SU-DHL-6 (cell line): ENCODE measurements around the gene SLC7A6.

ENCODE experiments used
- H2AFZ ChIP-seq: fragments of 200-600 bp; sonication (generic); 2 replicates; pipeline ENCODE4 v1.6.1; 2014; ENCODE audit warnings: low read depth, mild to moderate bottlenecking, moderate library complexity, mixed read lengths, antibody characterized with exemption, low read length; ENCODE audit not compliant: severe bottlenecking
- H3F3A ChIP-seq: fragments of 200-600 bp; shearing (Covaris generic); 2 replicates; pipeline ENCODE4 v1.6.0; 2016; ENCODE audit warnings: antibody characterized with exemption, mild to moderate bottlenecking; ENCODE audit not compliant: insufficient read depth
- H3K27ac ChIP-seq: fragments of 200-600 bp; sonication (generic); 2 replicates; pipeline ENCODE4 v1.5.1; 2016; ENCODE audit warnings: low read depth, mild to moderate bottlenecking, low read length, moderate library complexity, mixed read lengths
- H3K27me3 ChIP-seq: fragments of 200-600 bp; sonication (generic), shearing (Covaris generic); 2 replicates; pipeline ENCODE4 v1.6.0; 2014; ENCODE audit warnings: mild to moderate bottlenecking, low read length
- H3K36me3 ChIP-seq: fragments of 200-600 bp; sonication (generic); 2 replicates; pipeline ENCODE4 v1.6.1; 2014; ENCODE audit warnings: mild to moderate bottlenecking, low read length, mixed read lengths
- H3K4me2 ChIP-seq: fragments of 300-600, 200-600 bp; shearing (Covaris generic), sonication (generic); 2 replicates; pipeline ENCODE4 v1.6.0; 2014; ENCODE audit warnings: low read length, low read depth, mild to moderate bottlenecking; ENCODE audit not compliant: poor library complexity, severe bottlenecking
- H3K4me3 ChIP-seq: fragments of 200-600 bp; sonication (generic); 2 replicates; pipeline ENCODE4 v1.5.1; 2014; ENCODE audit warnings: antibody characterized with exemption, low read length, mild to moderate bottlenecking, mixed read lengths; ENCODE audit not compliant: insufficient read depth, poor library complexity, severe bottlenecking
- H3K79me2 ChIP-seq: fragments of 200-600 bp; sonication (generic); 2 replicates; pipeline ENCODE4 v1.6.1; 2014; ENCODE audit warnings: mild to moderate bottlenecking, low read length, moderate library complexity; ENCODE audit not compliant: insufficient read depth
- H3K9ac ChIP-seq: fragments of 200-600 bp; sonication (generic); 2 replicates; pipeline ENCODE4 v1.7.0; 2014; ENCODE audit warnings: mild to moderate bottlenecking, low read length
- H3K9me2 ChIP-seq: fragments of 200-600 bp; sonication (generic); replicated peaks from 2 replicates; pipeline ENCODE4 v1.6.1; 2014; ENCODE audit warnings: low read length; ENCODE audit not compliant: insufficient read depth
- H3K9me3 ChIP-seq: fragments of 200-600 bp; sonication (generic); 2 replicates; pipeline ENCODE4 v1.6.1; 2014; ENCODE audit warnings: low read length, mixed read lengths; ENCODE audit not compliant: insufficient read depth
- H4K20me1 ChIP-seq: fragments of 200-600 bp; sonication (generic); 2 replicates; pipeline ENCODE4 v1.6.1; 2014; ENCODE audit warnings: low read depth, mild to moderate bottlenecking, antibody characterized with exemption, low read length, moderate library complexity, mixed read lengths
- EZH2phosphoT487 ChIP-seq: fragments of 200-600 bp; sonication (generic), shearing (Covaris generic); conservative IDR thresholded peaks from 2 replicates; pipeline ENCODE4 v1.6.1; 2018; ENCODE audit warnings: mild to moderate bottlenecking, antibody characterized with exemption, low read length, moderate library complexity, mixed read lengths
- TF ChIP-seq, protein P1 (sequence below): fragments of 200-600 bp; sonication (generic); IDR thresholded peaks from one replicate; pipeline ENCODE4 v1.5.1; 2017; ENCODE audit warnings: antibody characterized with exemption, mild to moderate bottlenecking, low read length, moderate library complexity; ENCODE audit not compliant: insufficient read depth, poor library complexity, severe bottlenecking

Gene SLC7A6

DNA sequence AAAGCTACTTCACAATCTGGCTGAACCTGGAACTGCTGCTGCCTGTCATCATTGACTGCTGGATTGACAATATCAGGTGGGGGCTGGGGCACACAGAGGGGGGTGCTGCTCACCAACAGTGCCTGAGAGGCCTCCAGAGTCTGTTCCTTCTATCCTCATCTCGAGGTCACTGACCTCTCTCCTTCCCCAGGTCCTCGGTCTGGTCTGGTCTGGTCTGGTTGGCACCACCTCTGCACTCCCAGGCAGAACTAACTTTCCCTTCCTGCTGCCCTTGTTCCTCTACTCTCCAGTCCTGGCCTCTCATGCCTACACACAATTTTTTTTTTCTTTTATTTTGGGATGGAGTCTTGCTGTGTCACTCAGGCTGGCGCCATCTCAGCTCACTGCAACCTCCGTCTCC lies 15.0 kb upstream of the SLC7A6 start:
- H3K79me2 ChIP-seq, result peaks cover 18% of the 10 kb centered on the region; the same call in 1 of the 2 replicates
- H3K27me3 ChIP-seq, result no peaks in the 10 kb centered on the region
- no peaks in the 10 kb centered on the region for H4K20me1 ChIP-seq
- H3K36me3 ChIP-seq, result no peaks in the 10 kb centered on the region
- no peak overlapping the region for H3K4me3 ChIP-seq
- no peak overlapping the region for H3K9ac ChIP-seq
- H3K9me2 ChIP-seq, result no peaks in the 10 kb centered on the region
- no peak overlapping the region for H3K4me2 ChIP-seq
- TF ChIP-seq EZH2phosphoT487, result no peak
- TF ChIP-seq, protein P1, sequence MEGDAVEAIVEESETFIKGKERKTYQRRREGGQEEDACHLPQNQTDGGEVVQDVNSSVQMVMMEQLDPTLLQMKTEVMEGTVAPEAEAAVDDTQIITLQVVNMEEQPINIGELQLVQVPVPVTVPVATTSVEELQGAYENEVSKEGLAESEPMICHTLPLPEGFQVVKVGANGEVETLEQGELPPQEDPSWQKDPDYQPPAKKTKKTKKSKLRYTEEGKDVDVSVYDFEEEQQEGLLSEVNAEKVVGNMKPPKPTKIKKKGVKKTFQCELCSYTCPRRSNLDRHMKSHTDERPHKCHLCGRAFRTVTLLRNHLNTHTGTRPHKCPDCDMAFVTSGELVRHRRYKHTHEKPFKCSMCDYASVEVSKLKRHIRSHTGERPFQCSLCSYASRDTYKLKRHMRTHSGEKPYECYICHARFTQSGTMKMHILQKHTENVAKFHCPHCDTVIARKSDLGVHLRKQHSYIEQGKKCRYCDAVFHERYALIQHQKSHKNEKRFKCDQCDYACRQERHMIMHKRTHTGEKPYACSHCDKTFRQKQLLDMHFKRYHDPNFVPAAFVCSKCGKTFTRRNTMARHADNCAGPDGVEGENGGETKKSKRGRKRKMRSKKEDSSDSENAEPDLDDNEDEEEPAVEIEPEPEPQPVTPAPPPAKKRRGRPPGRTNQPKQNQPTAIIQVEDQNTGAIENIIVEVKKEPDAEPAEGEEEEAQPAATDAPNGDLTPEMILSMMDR, result no peak
- peaks cover 22% of the 10 kb centered on the region for H3F3A ChIP-seq
- H2AFZ ChIP-seq, result no peak overlapping the region
- no peaks in the 10 kb centered on the region for H3K9me3 ChIP-seq
- H3K27ac ChIP-seq, result no peak overlapping the region

DNA sequence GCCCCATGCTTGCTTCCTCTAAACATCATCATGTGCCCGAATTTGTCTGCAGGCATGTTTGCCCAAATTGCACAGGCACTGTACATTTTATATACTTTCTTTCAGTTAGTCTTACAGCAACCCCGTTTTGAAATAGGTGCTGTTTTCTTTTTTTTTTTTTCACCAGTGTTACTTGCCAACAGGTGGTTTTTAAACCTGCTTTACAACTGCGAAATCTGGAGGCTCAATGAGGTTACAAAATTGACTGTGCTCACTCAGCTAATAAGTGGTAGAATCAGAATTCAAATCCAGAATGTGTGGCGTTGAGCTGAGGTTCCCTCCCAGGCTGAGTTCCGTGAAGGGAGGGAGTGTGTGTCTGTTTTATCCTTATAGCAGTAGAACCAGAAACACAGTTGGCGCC lies 13.4 kb upstream of the SLC7A6 start:
- H3K4me2 ChIP-seq, result peak overlapping the region; percentile 57
- no peaks in the 10 kb centered on the region for H3K9me3 ChIP-seq
- TF ChIP-seq EZH2phosphoT487, result no peak
- TF ChIP-seq, protein P1, result no peak

DNA sequence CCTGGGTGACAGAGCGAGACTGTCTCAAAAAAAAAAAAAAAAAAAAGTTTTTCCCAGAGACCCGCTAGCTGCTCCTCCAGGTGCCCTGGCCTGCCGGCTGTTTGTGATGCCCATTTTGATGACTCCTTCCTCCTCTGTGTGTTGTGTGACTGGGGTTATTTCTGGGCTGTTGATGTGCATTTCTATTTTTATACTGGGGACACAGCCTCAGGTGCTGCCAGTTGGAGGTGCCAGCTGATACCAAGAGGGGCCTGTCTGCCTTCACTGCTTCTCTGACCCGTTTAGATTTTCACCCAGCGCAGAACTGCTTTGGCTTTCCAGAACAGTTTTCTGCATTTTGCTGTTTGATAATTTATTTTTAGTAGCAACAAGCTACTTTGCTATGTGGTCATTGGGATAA lies 12.5 kb upstream of the SLC7A6 start:
- H3F3A ChIP-seq, result peaks cover 22% of the 10 kb centered on the region
- H4K20me1 ChIP-seq, result no peaks in the 10 kb centered on the region
- no peak for TF ChIP-seq EZH2phosphoT487
- TF ChIP-seq, protein P1, result no peak
- no peak overlapping the region for H2AFZ ChIP-seq
- peak overlapping the region; percentile 57 for H3K4me2 ChIP-seq
- H3K36me3 ChIP-seq, result no peaks in the 10 kb centered on the region
- H3K9ac ChIP-seq, result peak overlapping the region; percentile 43
- H3K4me3 ChIP-seq, result no peak overlapping the region
- no peaks in the 10 kb centered on the region for H3K9me2 ChIP-seq
- H3K9me3 ChIP-seq, result no peaks in the 10 kb centered on the region
- H3K27me3 ChIP-seq, result no peaks in the 10 kb centered on the region
- H3K27ac ChIP-seq, result peak overlapping the region; percentile 97
- H3K79me2 ChIP-seq, result peaks cover 2% of the 10 kb centered on the region; the same call in 1 of the 2 replicates

More for the DNA sequence above, 13.4 kb upstream of the SLC7A6 start:
- Histone ChIP-seq H3K36me3 (no peaks in the 10 kb centered on the region), H3F3A (peaks cover 22% of the 10 kb centered on the region), H3K9ac (peak overlapping the region; percentile 28), H2AFZ (no peak overlapping the region), H3K27me3 (no peaks in the 10 kb centered on the region), H3K4me3 (no peak overlapping the region), H3K9me2 (no peaks in the 10 kb centered on the region), H3K27ac (peak overlapping the region; percentile 97), H4K20me1 (no peaks in the 10 kb centered on the region), H3K79me2 (peaks cover 11% of the 10 kb centered on the region; the same call in 1 of the 2 replicates)

DNA sequence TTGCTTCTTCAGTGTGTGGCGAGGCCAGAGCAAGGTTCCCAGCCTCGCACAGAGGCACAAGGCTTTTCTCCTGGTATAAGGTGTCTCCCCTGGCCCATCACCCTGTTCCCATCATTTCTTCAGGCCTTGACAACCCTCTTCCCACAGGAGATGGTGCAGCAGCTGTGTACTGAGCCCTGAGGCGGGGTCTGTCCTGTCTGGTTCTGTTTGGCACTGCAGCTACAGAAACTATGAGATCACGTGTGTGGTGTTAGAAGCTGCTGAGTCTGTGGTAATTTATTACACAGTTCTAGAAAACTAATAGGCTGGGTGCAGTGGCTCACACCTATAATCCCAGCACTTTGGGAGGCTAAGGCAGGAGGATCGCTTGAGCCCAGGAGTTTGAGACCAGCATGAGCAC lies 11.9 kb upstream of the SLC7A6 start:
- no peaks in the 10 kb centered on the region for H4K20me1 ChIP-seq
- peaks cover 23% of the 10 kb centered on the region for H3F3A ChIP-seq
- H3K9ac ChIP-seq, result peak overlapping the region; percentile 43
- H3K27ac ChIP-seq, result peak overlapping the region; percentile 97
- no peak overlapping the region for H3K4me3 ChIP-seq
- H3K27me3 ChIP-seq, result no peaks in the 10 kb centered on the region
- no peaks in the 10 kb centered on the region for H3K79me2 ChIP-seq
- no peaks in the 10 kb centered on the region for H3K9me2 ChIP-seq
- no peak overlapping the region for H2AFZ ChIP-seq
- no peaks in the 10 kb centered on the region for H3K36me3 ChIP-seq
- no peak for TF ChIP-seq EZH2phosphoT487
- TF ChIP-seq, protein P1, result no peak
- H3K4me2 ChIP-seq, result peak overlapping the region; percentile 57
- H3K9me3 ChIP-seq, result no peaks in the 10 kb centered on the region
